B cell (primary cell): ENCODE measurements around the gene TCF3.

Experiments
- CTCF ChIP-seq: fragments of 200-600 bp; IDR thresholded peaks from one replicate; pipeline ENCODE4 v1.8.0; 2022; ENCODE audit warnings: antibody characterized with exemption, mild to moderate bottlenecking
- EZH2 ChIP-seq: IDR thresholded peaks from 2 replicates; pipeline ENCODE4 v1.6.1; 2012; ENCODE audit warnings: borderline replicate concordance, low read depth, mild to moderate bottlenecking, moderate library complexity, low read length; ENCODE audit not compliant: insufficient read depth, poor library complexity, severe bottlenecking

- no peak for TF ChIP-seq CTCF
- TF ChIP-seq EZH2, result no peak
Observed at GRCh38 chr19:1646659-1647453, 5.6 kb downstream of the TCF3 start.
